Superior temporal gyrus (tissue), 1 donor: ENCODE results near the gene ANKS1B.
A peak's percentile ranks its signal among the peaks of the same experiment; 100 is the strongest.
"Not testable (repeated sequence)": the region's sequence is repeated elsewhere in the genome, so short reads cannot be mapped to it uniquely, and the experiment has no call there.

Source experiments
- DNase-seq: peaks from one replicate; pipeline ENCODE4 v3.0.0-alpha.2; 2016; ENCODE audit errors: extremely low spot score

The ANKS1B gene

GRCh38 chr12:99380701-99381100, 604.0 kb downstream of the ANKS1B start:
- DNase-seq = no peak

GRCh38 chr12:99374023-99374422, 610.7 kb downstream of the ANKS1B start:
- no peak for DNase-seq

GRCh38 chr12:99372257-99372920, 612.3 kb downstream of the ANKS1B start:
- peak; percentile 54 for DNase-seq

GRCh38 chr12:99370421-99371138, 614.2 kb downstream of the ANKS1B start:
- DNase-seq = no peak

GRCh38 chr12:99367181-99367580, 617.6 kb downstream of the ANKS1B start:
- no peak for DNase-seq

- DNase-seq = no peak
Observed at GRCh38 chr12:99352269-99352668, 632.5 kb downstream of the ANKS1B start.

- no peak for DNase-seq
Observed at GRCh38 chr12:99343960-99344359, 640.8 kb downstream of the ANKS1B start.

- DNase-seq = no peak
Observed at GRCh38 chr12:99339663-99340062, 645.1 kb downstream of the ANKS1B start.

GRCh38 chr12:99334285-99335056, 650.3 kb downstream of the ANKS1B start:
- DNase-seq = peak; percentile 51

GRCh38 chr12:99332936-99333591, 651.7 kb downstream of the ANKS1B start:
- DNase-seq = peak; percentile 23

GRCh38 chr12:99330216-99330615, 654.5 kb downstream of the ANKS1B start:
- no peak for DNase-seq

- DNase-seq = not testable (repeated sequence)
Observed at GRCh38 chr12:99321210-99321609, 663.5 kb downstream of the ANKS1B start.

- peak; percentile 36 for DNase-seq
Observed at GRCh38 chr12:99311373-99311772, 673.4 kb downstream of the ANKS1B start.

- DNase-seq = peak; percentile 59
Observed at GRCh38 chr12:99309812-99310211, 674.9 kb downstream of the ANKS1B start.

- no peak for DNase-seq
Observed at GRCh38 chr12:99302874-99303273, 681.9 kb downstream of the ANKS1B start.

GRCh38 chr12:99287136-99287535, 697.6 kb downstream of the ANKS1B start:
- no peak for DNase-seq

- no peak for DNase-seq
Observed at GRCh38 chr12:99284161-99284560, 700.6 kb downstream of the ANKS1B start.

GRCh38 chr12:99282624-99283023, 702.1 kb downstream of the ANKS1B start:
- no peak for DNase-seq

GRCh38 chr12:99282086-99282485, 702.6 kb downstream of the ANKS1B start:
- no peak for DNase-seq

GRCh38 chr12:99281277-99281676, 703.5 kb downstream of the ANKS1B start:
- DNase-seq = no peak

GRCh38 chr12:99278899-99279298, 705.8 kb downstream of the ANKS1B start:
- DNase-seq = no peak
